NCI-H2171 (cell line): ENCODE data around the gene G6PC3.
A peak's percentile ranks its signal among the peaks of the same experiment; 100 is the strongest.
"Not testable (repeated sequence)": the region's sequence is repeated elsewhere in the genome, so short reads cannot be mapped to it uniquely, and the experiment has no call there.

Experiments
- DNase-seq: peaks from one replicate; lab custom pipeline; 2025; lab: John Stamatoyannopoulos, UW

Gene G6PC3

GRCh38 chr17:44070455-44071197 is at the start of gene G6PC3:
Gene G6PC3 (plus strand): TSS chr17:44070735. CDS start chr17:44070966, 231 bp downstream.
- peak; percentile 88 for DNase-seq

GRCh38 chr17:44021227-44021626 is 49.3 kb upstream of the G6PC3 start:
- not testable (repeated sequence) for DNase-seq

- DNase-seq, result no peak
Observed at GRCh38 chr17:44022246-44022645, 48.3 kb upstream of the G6PC3 start.

- DNase-seq, result no peak
Observed at GRCh38 chr17:44023545-44024270, 46.8 kb upstream of the G6PC3 start.

GRCh38 chr17:44024271-44024663 is 46.3 kb upstream of the G6PC3 start:
- DNase-seq, result peak; percentile 94

GRCh38 chr17:44024853-44025252 is 45.7 kb upstream of the G6PC3 start:
- DNase-seq, result no peak

GRCh38 chr17:44029736-44030135 is 40.8 kb upstream of the G6PC3 start:
- DNase-seq, result no peak

- DNase-seq, result no peak
Observed at GRCh38 chr17:44030482-44030881, 40.1 kb upstream of the G6PC3 start.

- DNase-seq, result no peak
Observed at GRCh38 chr17:44033861-44034408, 36.6 kb upstream of the G6PC3 start.

- DNase-seq, result not testable (repeated sequence)
Observed at GRCh38 chr17:44034688-44035087, 35.8 kb upstream of the G6PC3 start.

GRCh38 chr17:44037471-44037870 is 33.1 kb upstream of the G6PC3 start:
- no peak for DNase-seq

GRCh38 chr17:44038604-44039011 is 31.9 kb upstream of the G6PC3 start:
- DNase-seq, result peak; percentile 92

- DNase-seq, result no peak
Observed at GRCh38 chr17:44039829-44040635, 30.5 kb upstream of the G6PC3 start.

- no peak for DNase-seq
Observed at GRCh38 chr17:44043272-44043696, 27.3 kb upstream of the G6PC3 start.

- no peak for DNase-seq
Observed at GRCh38 chr17:44044071-44044470, 26.5 kb upstream of the G6PC3 start.

GRCh38 chr17:44045486-44045885 is 25.0 kb upstream of the G6PC3 start:
- no peak for DNase-seq

GRCh38 chr17:44046893-44047292 is 23.6 kb upstream of the G6PC3 start:
- not testable (repeated sequence) for DNase-seq

GRCh38 chr17:44049294-44050060 is 21.1 kb upstream of the G6PC3 start:
- no peak for DNase-seq

GRCh38 chr17:44053125-44053872 is 17.2 kb upstream of the G6PC3 start:
- DNase-seq, result no peak

GRCh38 chr17:44059101-44059892 is 11.2 kb upstream of the G6PC3 start:
- DNase-seq, result no peak
